ENCODE measurements around the gene WIPF1.

GRCh38 chr2:174613531-174613930, 15.9 kb upstream of the WIPF1 start:
- no peak for TF ChIP-seq CTCF (IDR thresholded peaks at IDR 0.05)
- TF ChIP-seq POLR2A (IDR thresholded peaks at IDR 0.05): no peak

Measured in body of pancreas (tissue), 4 donors.